Uterus (tissue), 2 donors: ENCODE measurements around the gene ASXL3.

Experiments used
- POLR2A ChIP-seq, 2 donors: fragments of 450-650 bp; IDR thresholded peaks; one replicate each; pipeline ENCODE4 v1.6.1; 2016; ENCODE audit warnings: antibody characterized with exemption in 2 of 2, mild to moderate bottlenecking in 1 of 2, moderate library complexity in 1 of 2
- TF ChIP-seq, protein P1 (sequence below), 4 experiments: fragments of 200-600 bp in 2 of 4; fragments of 450-650 bp in 2 of 4; sonication (generic) in 2 of 4; IDR thresholded peaks; one replicate each; pipeline ENCODE4 v1.5.1; 2016 to 2019; ENCODE audit warnings: antibody characterized with exemption in 4 of 4, mild to moderate bottlenecking in 2 of 4, moderate library complexity in 1 of 4

- TF ChIP-seq, protein P1, sequence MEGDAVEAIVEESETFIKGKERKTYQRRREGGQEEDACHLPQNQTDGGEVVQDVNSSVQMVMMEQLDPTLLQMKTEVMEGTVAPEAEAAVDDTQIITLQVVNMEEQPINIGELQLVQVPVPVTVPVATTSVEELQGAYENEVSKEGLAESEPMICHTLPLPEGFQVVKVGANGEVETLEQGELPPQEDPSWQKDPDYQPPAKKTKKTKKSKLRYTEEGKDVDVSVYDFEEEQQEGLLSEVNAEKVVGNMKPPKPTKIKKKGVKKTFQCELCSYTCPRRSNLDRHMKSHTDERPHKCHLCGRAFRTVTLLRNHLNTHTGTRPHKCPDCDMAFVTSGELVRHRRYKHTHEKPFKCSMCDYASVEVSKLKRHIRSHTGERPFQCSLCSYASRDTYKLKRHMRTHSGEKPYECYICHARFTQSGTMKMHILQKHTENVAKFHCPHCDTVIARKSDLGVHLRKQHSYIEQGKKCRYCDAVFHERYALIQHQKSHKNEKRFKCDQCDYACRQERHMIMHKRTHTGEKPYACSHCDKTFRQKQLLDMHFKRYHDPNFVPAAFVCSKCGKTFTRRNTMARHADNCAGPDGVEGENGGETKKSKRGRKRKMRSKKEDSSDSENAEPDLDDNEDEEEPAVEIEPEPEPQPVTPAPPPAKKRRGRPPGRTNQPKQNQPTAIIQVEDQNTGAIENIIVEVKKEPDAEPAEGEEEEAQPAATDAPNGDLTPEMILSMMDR (IDR thresholded peaks at IDR 0.05): no peak
- no peak for TF ChIP-seq POLR2A (IDR thresholded peaks at IDR 0.05)
Observed at GRCh38 chr18:33541316-33541715, 36.7 kb upstream of the ASXL3 start.
